HEK293T (cell line): ENCODE data around the gene MSLN.

Experiments
- BHLHE40 ChIP-seq: fragments of 450-650 bp; IDR thresholded peaks from 2 replicates; pipeline ENCODE4 v1.6.1; 2016; ENCODE audit warnings: mild to moderate bottlenecking, moderate library complexity, borderline replicate concordance
- CTBP1 ChIP-seq: fragments of 450-650 bp; IDR thresholded peaks from 2 replicates; pipeline ENCODE4 v1.6.1; 2016; ENCODE audit warnings: borderline replicate concordance
- ELF4 ChIP-seq: fragments of 450-650 bp; IDR thresholded peaks from 2 replicates; pipeline ENCODE4 v1.6.1; 2017; ENCODE audit warnings: antibody characterized with exemption
- FOXA1 ChIP-seq: fragments of 450-650 bp; IDR thresholded peaks from 2 replicates; pipeline ENCODE4 v1.6.1; 2016; ENCODE audit warnings: mild to moderate bottlenecking
- HDGF ChIP-seq: fragments of 450-650 bp; IDR thresholded peaks from 2 replicates; pipeline ENCODE4 v1.6.1; 2017; ENCODE audit warnings: antibody characterized with exemption, borderline replicate concordance
- NFRKB ChIP-seq: fragments of 450-650 bp; IDR thresholded peaks from 2 replicates; pipeline ENCODE4 v1.6.1; 2016; ENCODE audit warnings: mild to moderate bottlenecking, moderate library complexity
- SP1 ChIP-seq: fragments of 450-650 bp; IDR thresholded peaks from 2 replicates; pipeline ENCODE4 v1.6.1; 2017
- SUZ12 ChIP-seq: fragments of 450-650 bp; IDR thresholded peaks from 2 replicates; pipeline ENCODE4 v1.6.1; 2016; ENCODE audit warnings: mild to moderate bottlenecking
- TARDBP ChIP-seq: fragments of 450-650 bp; IDR thresholded peaks from 2 replicates; pipeline ENCODE4 v1.6.1; 2016
- ZNF384 ChIP-seq: fragments of 450-650 bp; IDR thresholded peaks from 2 replicates; pipeline ENCODE4 v1.6.1; 2016
- TF ChIP-seq, protein P1 (sequence below): fragments of 450-650 bp; IDR thresholded peaks from 2 replicates; pipeline ENCODE4 v1.6.1; 2016

DNA sequence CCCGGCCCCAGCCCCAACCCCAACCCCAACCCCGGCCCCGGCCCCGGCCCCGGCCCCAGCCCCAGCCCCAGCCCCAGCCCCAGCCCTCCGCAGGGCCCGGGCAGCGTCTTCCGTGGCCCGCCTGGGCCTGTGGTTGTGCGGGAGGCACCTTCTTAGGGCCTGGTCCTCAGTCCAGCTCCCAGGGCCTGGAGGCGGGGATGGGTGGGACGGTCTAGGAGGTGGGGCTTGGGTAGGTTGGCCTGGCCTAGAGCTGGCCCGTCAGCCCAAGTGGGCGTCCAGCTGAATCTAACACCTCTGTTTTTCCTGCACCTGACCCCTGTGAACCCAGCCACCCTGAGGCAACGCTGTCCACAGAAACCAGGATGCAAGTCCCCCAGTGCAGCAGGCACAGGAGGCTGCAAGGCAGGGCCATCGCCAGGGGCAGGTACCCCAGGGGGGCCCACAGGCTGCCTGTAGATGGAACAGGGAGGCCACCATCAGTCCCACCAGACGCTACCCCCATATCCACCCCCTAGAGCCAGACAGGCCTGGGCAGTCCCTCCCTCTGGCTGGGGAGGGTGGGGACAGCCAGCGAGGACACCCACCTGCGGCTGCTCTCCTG is 8.8 kb downstream of the MSLN start:
- TF ChIP-seq, protein P1, sequence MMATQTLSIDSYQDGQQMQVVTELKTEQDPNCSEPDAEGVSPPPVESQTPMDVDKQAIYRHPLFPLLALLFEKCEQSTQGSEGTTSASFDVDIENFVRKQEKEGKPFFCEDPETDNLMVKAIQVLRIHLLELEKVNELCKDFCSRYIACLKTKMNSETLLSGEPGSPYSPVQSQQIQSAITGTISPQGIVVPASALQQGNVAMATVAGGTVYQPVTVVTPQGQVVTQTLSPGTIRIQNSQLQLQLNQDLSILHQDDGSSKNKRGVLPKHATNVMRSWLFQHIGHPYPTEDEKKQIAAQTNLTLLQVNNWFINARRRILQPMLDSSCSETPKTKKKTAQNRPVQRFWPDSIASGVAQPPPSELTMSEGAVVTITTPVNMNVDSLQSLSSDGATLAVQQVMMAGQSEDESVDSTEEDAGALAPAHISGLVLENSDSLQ, result no peak
- TF ChIP-seq CTBP1 (no peak), BHLHE40 (no peak), HDGF (no peak), SUZ12 (no peak), TARDBP (no peak), SP1 (no peak), ZNF384 (no peak), FOXA1 (no peak), NFRKB (no peak), ELF4 (no peak)
